IMR-90 (cell line): ENCODE measurements around the gene USP47. TPM values are rescaled to one million over a fixed set of nuclear protein-coding genes. Genes with fewer than 3 reads are reported as not detected.

Source experiments
- ATAC-seq: fragments of 200-7000 bp; cut with Tn5 transposase; 2 replicates; pipeline ENCODE4 v1.9.1; 2020; ENCODE audit warnings: low read depth, mild to moderate bottlenecking, moderate library complexity
- BruUV-seq: library from RNA; stranded (reverse); fragments of 400-500 nt; replicated peaks from 2 replicates; lab custom pipeline; 2021; lab: Mats Ljungman, UMichigan
- CTCF ChIA-PET: fragments of 300-600 bp; formaldehyde crosslinking; extraction: SDS; loops from one replicate; lab custom pipeline; 2021; ENCODE audit warnings: antibody characterized with exemption; lab: Yijun Ruan, JAX
- POLR2A ChIA-PET: fragments of 300-600 bp; sonication (Branson Sonifier 250); formaldehyde crosslinking; loops from one replicate; lab custom pipeline; 2022; ENCODE audit warnings: antibody characterized with exemption; ENCODE audit not compliant: unreplicated experiment; lab: Charles Lee
- DNase-seq: peaks from one replicate; pipeline ENCODE4 v3.0.0; 2013
- H2AFZ ChIP-seq: replicated peaks from 2 replicates; pipeline ENCODE3; 2013; ENCODE audit warnings: low read length, mild to moderate bottlenecking; ENCODE audit not compliant: poor library complexity
- H2AK5ac ChIP-seq: 2 replicates; pipeline ENCODE4 v1.6.1; 2013; ENCODE audit warnings: low read depth, low read length, inconsistent platforms
- H2AK9ac ChIP-seq: replicated peaks from 2 replicates; pipeline ENCODE3; 2013; ENCODE audit warnings: mild to moderate bottlenecking, low read depth, low read length, moderate library complexity; ENCODE audit not compliant: poor library complexity
- H2BK120ac ChIP-seq: 2 replicates; pipeline ENCODE4 v1.6.1; 2013; ENCODE audit warnings: low read depth, low read length, inconsistent platforms
- H2BK15ac ChIP-seq: 3 replicates; pipeline ENCODE4 v1.6.1; 2013; ENCODE audit warnings: low read depth, low read length, inconsistent platforms
- H2BK20ac ChIP-seq: 2 replicates; pipeline ENCODE4 v1.6.1; 2013; ENCODE audit warnings: low read depth, mild to moderate bottlenecking, inconsistent platforms, low read length, moderate library complexity
- H2BK5ac ChIP-seq: 2 replicates; pipeline ENCODE4 v1.6.1; 2013; ENCODE audit warnings: mild to moderate bottlenecking, low read depth, low read length, inconsistent platforms; ENCODE audit not compliant: poor library complexity, severe bottlenecking
- H3K14ac ChIP-seq: replicated peaks from 2 replicates; pipeline ENCODE4 v1.6.1; 2013; ENCODE audit warnings: low read depth, low read length, inconsistent platforms
- H3K18ac ChIP-seq: 2 replicates; pipeline ENCODE4 v1.6.1; 2013; ENCODE audit warnings: low read depth, low read length, control low read depth
- H3K23ac ChIP-seq: 2 replicates; pipeline ENCODE4 v1.6.1; 2013; ENCODE audit warnings: low read depth, low read length, inconsistent platforms
- H3K27ac ChIP-seq: 2 replicates; pipeline ENCODE4 v1.5.1; 2013; ENCODE audit warnings: mild to moderate bottlenecking, control low read depth, low read length; ENCODE audit not compliant: insufficient read depth
- H3K27me3 ChIP-seq: 2 replicates; pipeline ENCODE4 v1.6.1; 2013; ENCODE audit warnings: low read length; ENCODE audit not compliant: control insufficient read depth, insufficient read depth
- H3K36me3 ChIP-seq: 2 replicates; pipeline ENCODE4 v1.6.1; 2013; ENCODE audit warnings: low read length, mixed read lengths; ENCODE audit not compliant: control insufficient read depth, insufficient read depth
- H3K4ac ChIP-seq: 2 replicates; pipeline ENCODE4 v1.6.1; 2013; ENCODE audit warnings: low read depth, low read length, inconsistent platforms
- H3K4me1 ChIP-seq: 2 replicates; pipeline ENCODE4 v1.6.1; 2013; ENCODE audit warnings: low read length, mixed read lengths; ENCODE audit not compliant: control insufficient read depth, insufficient read depth
- H3K4me2 ChIP-seq: 2 replicates; pipeline ENCODE4 v1.6.1; 2013; ENCODE audit warnings: low read depth, mild to moderate bottlenecking, control low read depth, low read length, moderate library complexity
- H3K4me3 ChIP-seq: 2 replicates; pipeline ENCODE4 v1.5.1; 2013; ENCODE audit warnings: low read depth, mild to moderate bottlenecking, control low read depth, low read length, moderate library complexity; ENCODE audit not compliant: insufficient read depth
- H3K56ac ChIP-seq: 2 replicates; pipeline ENCODE4 v1.6.1; 2013; ENCODE audit warnings: low read length, inconsistent platforms; ENCODE audit not compliant: insufficient read depth; ENCODE audit errors: extremely low read depth
- H3K79me1 ChIP-seq, 2 experiments: 2 replicates each; pipeline ENCODE4 v1.6.1; 2013; ENCODE audit warnings: low read length in 2 of 2, inconsistent platforms in 1 of 2, low read depth in 1 of 2
- H3K9ac ChIP-seq: 2 replicates; pipeline ENCODE4 v1.6.1; 2013; ENCODE audit warnings: low read depth, low read length, control low read depth
- H3K9me1 ChIP-seq: 2 replicates; pipeline ENCODE4 v1.6.1; 2013; ENCODE audit warnings: low read length, inconsistent platforms; ENCODE audit not compliant: insufficient read depth
- H3K9me3 ChIP-seq: 2 replicates; pipeline ENCODE4 v1.6.1; 2013; ENCODE audit warnings: low read length; ENCODE audit not compliant: control insufficient read depth, insufficient read depth
- H4K20me1 ChIP-seq: 2 replicates; pipeline ENCODE4 v1.6.1; 2013; ENCODE audit warnings: low read length, inconsistent platforms; ENCODE audit not compliant: insufficient read depth
- H4K5ac ChIP-seq: 2 replicates; pipeline ENCODE4 v1.6.1; 2013; ENCODE audit warnings: mild to moderate bottlenecking, low read depth, low read length, control low read depth
- H4K8ac ChIP-seq, 2 experiments: 2 replicates each; pipeline ENCODE4 v1.6.1; 2013; ENCODE audit warnings: low read depth in 2 of 2, low read length in 2 of 2, control low read depth in 1 of 2, inconsistent platforms in 1 of 2
- H4K91ac ChIP-seq: 2 replicates; pipeline ENCODE4 v1.6.1; 2013; ENCODE audit warnings: low read depth, low read length, inconsistent platforms; ENCODE audit not compliant: insufficient read depth
- CHD1 ChIP-seq: IDR thresholded peaks from 2 replicates; pipeline ENCODE4 v1.6.1; 2012; ENCODE audit warnings: low read depth, low read length, improper control_type of control experiment
- CTCF ChIP-seq: conservative IDR thresholded peaks from 2 replicates; pipeline ENCODE4 v1.5.1; 2012; ENCODE audit warnings: mild to moderate bottlenecking, low read depth, low read length, improper control_type of control experiment
- FOS ChIP-seq: fragments of 150-350 bp; IDR thresholded peaks from 2 replicates; pipeline ENCODE4 v1.6.1; 2016; ENCODE audit warnings: low read depth, low read length
- MXI1 ChIP-seq: IDR thresholded peaks from 2 replicates; pipeline ENCODE4 v1.6.1; 2012; ENCODE audit warnings: low read depth, mild to moderate bottlenecking, low read length, moderate library complexity, borderline replicate concordance
- NFE2L2 ChIP-seq: fragments of 150-350 bp; IDR thresholded peaks from 2 replicates; pipeline ENCODE4 v1.6.1; 2016; ENCODE audit warnings: low read depth, mild to moderate bottlenecking, low read length
- POLR2A ChIP-seq: IDR thresholded peaks from 2 replicates; pipeline ENCODE4 v1.6.1; 2012; ENCODE audit warnings: mild to moderate bottlenecking, low read depth, low read length
- RAD21 ChIP-seq: IDR thresholded peaks from 2 replicates; pipeline ENCODE4 v1.6.1; 2012; ENCODE audit warnings: low read length, improper control_type of control experiment
- RFX5 ChIP-seq: IDR thresholded peaks from 2 replicates; pipeline ENCODE4 v1.8.0; 2012; ENCODE audit warnings: low read depth, mild to moderate bottlenecking, low read length, moderate library complexity
- SMC3 ChIP-seq: fragments of 150-350 bp; IDR thresholded peaks from 2 replicates; pipeline ENCODE4 v1.6.1; 2016; ENCODE audit warnings: low read depth, mild to moderate bottlenecking, antibody characterized with exemption, low read length, moderate library complexity
- USF2 ChIP-seq: fragments of 150-350 bp; IDR thresholded peaks from 2 replicates; pipeline ENCODE4 v1.6.1; 2017; ENCODE audit warnings: mild to moderate bottlenecking, antibody characterized with exemption, low read length, low read depth
- WGBS, 2 experiments: methylation state at CpG; one replicate each; pipeline versions ENCODE4 v1.1.5 to v1.1.7; 2013; ENCODE audit warnings: missing lambda C conversion rate in 2 of 2; ENCODE audit not compliant: insufficient read length in 1 of 2; ENCODE audit errors: extremely low coverage in 2 of 2; 5-methylcytosine and 5-hydroxymethylcytosine counted together
- dilution Hi-C: fragments of 300-500 bp; cut with HindIII; formaldehyde crosslinking; loops from one replicate; pipeline ENCODE4 v1.14.3; 2018; ENCODE audit warnings: low sequenced_read_pairs; ENCODE audit not compliant: unreplicated experiment
- in situ Hi-C: fragments of 300-500 bp; cut with MboI; formaldehyde crosslinking; loops from 3 replicates; pipeline ENCODE4 v1.14.3; 2019; ENCODE audit warnings: low sequenced_read_pairs, inconsistent platforms, mixed read lengths
- intact Hi-C: fragments of 100-400 bp; cut with micrococcal nuclease; formaldehyde crosslinking; loops from 2 replicates; pipeline ENCODE4 v1.10.0; 2022
- polyA plus RNA-seq, 3 experiments: library from polyadenylated mRNA; depleted of rRNA; stranded (reverse); fragments of >200 nt; gene quantifications; 2 replicates each; pipeline ENCODE4 v1.2.3, GENCODE V29; 2012; ENCODE audit warnings: low replicate concordance in 1 of 3
- total RNA-seq: library from RNA; depleted of rRNA; stranded (reverse); fragments of >200 nt; gene quantifications from 2 replicates; pipeline ENCODE4 v1.2.3, GENCODE V29; 2012
- TF ChIP-seq, protein P1 (sequence below): fragments of 150-350 bp; IDR thresholded peaks from 2 replicates; pipeline ENCODE4 v1.6.1; 2016; ENCODE audit warnings: low read depth, mild to moderate bottlenecking, low read length, moderate library complexity, borderline replicate concordance

Gene USP47
- total and polyA plus RNA-seq, 2 of the 4 experiments (the other 2 are of a cell fraction), result 15.0 to 110 TPM

DNA sequence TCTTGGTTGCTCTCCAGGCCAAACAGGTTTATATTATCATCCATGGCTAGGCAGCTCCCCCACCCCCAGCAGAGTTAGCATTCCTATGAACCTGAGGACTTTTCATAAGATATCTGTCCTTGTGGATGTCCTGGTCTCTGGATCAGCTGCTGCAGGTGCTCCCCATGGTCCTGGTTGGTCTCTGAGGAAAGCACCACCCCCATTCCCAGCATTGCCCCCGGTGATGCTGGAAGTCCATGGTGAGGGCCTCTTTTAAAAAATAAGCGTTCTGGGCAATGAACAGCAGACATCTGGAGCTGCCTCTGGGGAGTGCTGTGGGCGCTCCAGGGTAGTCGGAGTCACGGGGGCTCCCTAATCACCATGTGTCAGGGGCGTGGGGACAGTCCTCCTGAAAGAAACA lies 140.1 kb downstream of the USP47 start:
- TF ChIP-seq CTCF (no peak), USF2 (no peak), POLR2A (no peak), NFE2L2 (no peak), MXI1 (no peak), RFX5 (no peak), SMC3 (no peak), RAD21 (no peak), FOS (no peak), CHD1 (no peak)
- TF ChIP-seq, protein P1, sequence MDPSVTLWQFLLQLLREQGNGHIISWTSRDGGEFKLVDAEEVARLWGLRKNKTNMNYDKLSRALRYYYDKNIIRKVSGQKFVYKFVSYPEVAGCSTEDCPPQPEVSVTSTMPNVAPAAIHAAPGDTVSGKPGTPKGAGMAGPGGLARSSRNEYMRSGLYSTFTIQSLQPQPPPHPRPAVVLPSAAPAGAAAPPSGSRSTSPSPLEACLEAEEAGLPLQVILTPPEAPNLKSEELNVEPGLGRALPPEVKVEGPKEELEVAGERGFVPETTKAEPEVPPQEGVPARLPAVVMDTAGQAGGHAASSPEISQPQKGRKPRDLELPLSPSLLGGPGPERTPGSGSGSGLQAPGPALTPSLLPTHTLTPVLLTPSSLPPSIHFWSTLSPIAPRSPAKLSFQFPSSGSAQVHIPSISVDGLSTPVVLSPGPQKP, result no peak
- no TSS peak for BruUV-seq
- Histone ChIP-seq H2AK5ac (peak overlapping the region; percentile 87), H3K27me3 (no peaks in the 10 kb centered on the region), H3K36me3 (peaks cover 12% of the 10 kb centered on the region), H4K91ac (no peak overlapping the region), H3K4me2 (no peak overlapping the region), H3K9me1 (peaks cover 55% of the 10 kb centered on the region), H2BK120ac (peak overlapping the region; percentile 93; the same call in 1 of the 2 replicates), H3K56ac (no peak overlapping the region), H4K8ac (peak overlapping the region in 1 of 2 experiments; percentile 52; a peak in 1 of 4 replicates), H3K18ac (no peak overlapping the region), H2BK20ac (no peak overlapping the region), H2AK9ac (peak overlapping the region; percentile 57), H3K79me1 (peaks cover 39 to 91% of the 10 kb centered on the region in 2 experiments), H2AFZ (no peak overlapping the region), H3K23ac (no peak overlapping the region), H3K9me3 (no peaks in the 10 kb centered on the region; the same call in 1 of the 2 replicates), H3K9ac (no peak overlapping the region), H3K27ac (no peak overlapping the region; the same call in 1 of the 2 replicates), H4K20me1 (no peaks in the 10 kb centered on the region), H3K4me1 (peaks cover 52% of the 10 kb centered on the region), H3K4me3 (no peak overlapping the region), H3K14ac (peak overlapping the region; percentile 48; the same call in 1 of the 2 replicates), H2BK15ac (peak overlapping the region; percentile 81; the same call in 1 of the 3 replicates), H2BK5ac (peak overlapping the region; percentile 82), H3K4ac (peak overlapping the region; percentile 99), H4K5ac (no peak overlapping the region)
- dilution Hi-C loops (no loop called here), intact Hi-C loops (no loop called here), in situ Hi-C loops (no loop called here)
- ATAC-seq (no peak), DNase-seq (no peak)
- ChIA-PET CTCF (no interaction called here), POLR2A (interaction anchor here (0.5 kb wide), 1 partner anchor 10 kb away, joined by 3 read pairs; no protein-coding TSS in a partner anchor)
- 100% methylated on average over 1 of the region's 6 CpGs; no CpG with 5 or more reads in 1 of the 2 experiments for WGBS, 2 experiments
